K562 (cell line): ENCODE measurements around the gene CCDC32. TPM values are rescaled to one million over a fixed set of nuclear protein-coding genes. Genes with fewer than 3 reads are reported as not detected.

Experiments
- CBX2 ChIP-seq: fragments of 200-600 bp; sonication (generic); IDR thresholded peaks from one replicate; pipeline ENCODE4 v1.6.1; 2012; ENCODE audit warnings: mild to moderate bottlenecking, low read length, inconsistent platforms; ENCODE audit not compliant: insufficient read depth, poor library complexity, severe bottlenecking
- CHD1 ChIP-seq: fragments of 200-600 bp; sonication (generic); IDR thresholded peaks from one replicate; pipeline ENCODE4 v1.6.1; 2012; ENCODE audit warnings: mild to moderate bottlenecking, moderate library complexity, low read length, inconsistent platforms
- CREB1 ChIP-seq, 2 experiments: sonication (generic) in 1 of 2; formaldehyde crosslinking in 1 of 2; IDR thresholded peaks; 2 replicates each; pipeline versions ENCODE4 v1.6.1 to v1.8.0; 2012 to 2022; ENCODE audit warnings: inconsistent platforms in 1 of 2, mild to moderate bottlenecking in 1 of 2, missing genetic modification reagents in 1 of 2, moderate library complexity in 1 of 2
- DIDO1 ChIP-seq: fragments of 450-650 bp; IDR thresholded peaks from 2 replicates; pipeline ENCODE4 v1.6.1; 2016; ENCODE audit warnings: low read depth, missing biosample characterization, missing genetic modification characterization
- FOXP1 ChIP-seq: sonication (generic); formaldehyde crosslinking; IDR thresholded peaks from 2 replicates; pipeline ENCODE4 v1.8.0; 2022; ENCODE audit warnings: mild to moderate bottlenecking, missing genetic modification reagents
- GATAD2A ChIP-seq: fragments of 450-650 bp; IDR thresholded peaks from 2 replicates; pipeline ENCODE4 v1.6.1; 2017
- HNRNPLL ChIP-seq: fragments of 200-400 bp; formaldehyde crosslinking; IDR thresholded peaks from 2 replicates; pipeline ENCODE4 v1.6.1; 2017; ENCODE audit warnings: low read length, low read depth, mild to moderate bottlenecking; ENCODE audit not compliant: poor library complexity, severe bottlenecking
- NBN ChIP-seq: fragments of 450-650 bp; IDR thresholded peaks from 2 replicates; pipeline ENCODE4 v1.6.1; 2016; ENCODE audit warnings: low read depth, mild to moderate bottlenecking
- RAD21 ChIP-seq, 2 experiments: fragments of 250-450 bp in 1 of 2; fragments of 450-650 bp in 1 of 2; sonication (Bioruptor Pico) in 1 of 2; formaldehyde crosslinking in 1 of 2; IDR thresholded peaks in 1 of 2; conservative IDR thresholded peaks in 1 of 2; 2 replicates each; pipeline versions ENCODE4 v1.4.0 to v1.8.0; 2020 to 2022; ENCODE audit warnings: mild to moderate bottlenecking in 2 of 2, moderate library complexity in 1 of 2
- RBM34 ChIP-seq: fragments of 200-400 bp; formaldehyde crosslinking; IDR thresholded peaks from 2 replicates; pipeline ENCODE4 v1.6.1; 2018; ENCODE audit warnings: low read length, borderline replicate concordance; ENCODE audit not compliant: insufficient read depth
- SAP30 ChIP-seq: fragments of 200-600 bp; sonication (generic); IDR thresholded peaks from 2 replicates; pipeline ENCODE4 v1.6.1; 2012; ENCODE audit warnings: borderline replicate concordance, low read depth, mild to moderate bottlenecking, moderate library complexity, low read length, control low read depth, inconsistent platforms; ENCODE audit not compliant: insufficient read depth, poor library complexity, severe bottlenecking
- SPI1 ChIP-seq: IDR thresholded peaks from 2 replicates; pipeline ENCODE4 v1.6.1; 2011; ENCODE audit warnings: low read depth, low read length, control low read depth, borderline replicate concordance
- TEAD1 ChIP-seq, 2 experiments: fragments of 450-650 bp in 1 of 2; sonication (generic) in 1 of 2; formaldehyde crosslinking; IDR thresholded peaks; 2 replicates each; pipeline versions ENCODE4 v1.4.0 to v1.8.0; 2020 to 2022; ENCODE audit warnings: mild to moderate bottlenecking in 2 of 2, missing genetic modification reagents in 1 of 2
- ZNF239 ChIP-seq: fragments of 250-450 bp; sonication (Bioruptor Pico); IDR thresholded peaks from 2 replicates; pipeline ENCODE4 v1.4.0; 2020; ENCODE audit warnings: mild to moderate bottlenecking
- ZZZ3 ChIP-seq: fragments of 450-650 bp; IDR thresholded peaks from 2 replicates; pipeline ENCODE4 v1.6.1; 2016; ENCODE audit warnings: antibody characterized with exemption, mild to moderate bottlenecking, moderate library complexity
- polyA plus RNA-seq, 8 experiments: library from polyadenylated mRNA; depleted of rRNA in 4 of 8; stranded (reverse) in 5 of 8; unstranded in 3 of 8; fragments of >200 nt; fragmentation: Nextera tagmentation in 2 of 8; fragmentation: Illumina TruSeq in 1 of 8; extraction: Ambion mirVana in 2 of 8; extraction: Trizol in 1 of 8; gene quantifications; 2 replicates each; pipeline versions ENCODE4 v1.2.1 to v1.2.3, GENCODE V29; 2011 to 2014; ENCODE audit warnings: inconsistent platforms in 1 of 8, missing spikeins in 1 of 8
- total RNA-seq, 7 experiments: library from RNA; depleted of rRNA in 6 of 7; stranded (reverse); fragments of >200 nt in 6 of 7; fragmentation: Illumina TruSeq in 2 of 7; extraction: Trizol in 2 of 7; gene quantifications; 2 replicates each; pipeline versions ENCODE4 v1.2.1 to v1.2.3, GENCODE V29; 2011 to 2021; ENCODE audit warnings: low replicate concordance in 1 of 7
- TF ChIP-seq, protein P1 (sequence below), 2 experiments: fragments of 450-650 bp in 1 of 2; sonication (generic) in 1 of 2; formaldehyde crosslinking in 1 of 2; IDR thresholded peaks; 2 replicates each; pipeline versions ENCODE4 v1.7.1 to v1.9.0; 2016 to 2022; ENCODE audit warnings: inconsistent platforms in 1 of 2, mild to moderate bottlenecking in 1 of 2, missing genetic modification reagents in 1 of 2
- TF ChIP-seq, protein P2 (sequence below): sonication (generic); formaldehyde crosslinking; IDR thresholded peaks from 2 replicates; pipeline ENCODE4 v1.8.1; 2022; ENCODE audit warnings: missing genetic modification reagents

Gene CCDC32
- total and polyA plus RNA-seq, 9 of the 15 experiments (the other 6 are each of a cell fraction or from before 2014, with no cell fraction given), result 22.2 to 94.8 (median 37.1) TPM

DNA sequence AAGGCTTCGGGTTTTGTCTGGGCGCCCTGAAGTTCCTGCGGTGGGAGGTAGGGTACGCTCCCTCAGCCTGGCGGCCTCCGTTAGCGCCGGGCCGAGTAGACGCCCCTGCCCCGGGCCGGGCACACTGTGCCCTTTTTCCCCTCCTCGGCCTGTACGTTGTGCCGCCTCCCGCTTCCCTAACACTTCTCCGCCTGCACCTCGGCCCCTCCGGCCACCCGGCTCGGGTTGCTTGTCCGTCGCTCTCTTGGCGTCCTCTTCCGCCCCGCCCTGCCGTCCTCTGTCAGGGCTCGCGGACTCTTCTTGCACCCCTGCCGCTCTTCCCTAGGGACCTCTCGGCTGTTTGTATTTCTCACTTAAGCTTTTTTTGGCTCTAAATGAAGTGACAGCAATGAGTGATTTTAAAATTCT is 29.6 kb upstream of the CCDC32 start (continued):
- peak; percentile 16; the same call in 1 of the 2 replicates for TF ChIP-seq CREB1 (IDR thresholded peaks at IDR 0.05)
- TF ChIP-seq CREB1 (CRISPR knock-in tag; IDR thresholded peaks at IDR 0.05), result no peak
- 0 out of 2 replicates have a peak, but pooled peaks have one; percentile 33 for TF ChIP-seq NBN
- peak; percentile 55 for TF ChIP-seq HNRNPLL
- TF ChIP-seq, protein P1, sequence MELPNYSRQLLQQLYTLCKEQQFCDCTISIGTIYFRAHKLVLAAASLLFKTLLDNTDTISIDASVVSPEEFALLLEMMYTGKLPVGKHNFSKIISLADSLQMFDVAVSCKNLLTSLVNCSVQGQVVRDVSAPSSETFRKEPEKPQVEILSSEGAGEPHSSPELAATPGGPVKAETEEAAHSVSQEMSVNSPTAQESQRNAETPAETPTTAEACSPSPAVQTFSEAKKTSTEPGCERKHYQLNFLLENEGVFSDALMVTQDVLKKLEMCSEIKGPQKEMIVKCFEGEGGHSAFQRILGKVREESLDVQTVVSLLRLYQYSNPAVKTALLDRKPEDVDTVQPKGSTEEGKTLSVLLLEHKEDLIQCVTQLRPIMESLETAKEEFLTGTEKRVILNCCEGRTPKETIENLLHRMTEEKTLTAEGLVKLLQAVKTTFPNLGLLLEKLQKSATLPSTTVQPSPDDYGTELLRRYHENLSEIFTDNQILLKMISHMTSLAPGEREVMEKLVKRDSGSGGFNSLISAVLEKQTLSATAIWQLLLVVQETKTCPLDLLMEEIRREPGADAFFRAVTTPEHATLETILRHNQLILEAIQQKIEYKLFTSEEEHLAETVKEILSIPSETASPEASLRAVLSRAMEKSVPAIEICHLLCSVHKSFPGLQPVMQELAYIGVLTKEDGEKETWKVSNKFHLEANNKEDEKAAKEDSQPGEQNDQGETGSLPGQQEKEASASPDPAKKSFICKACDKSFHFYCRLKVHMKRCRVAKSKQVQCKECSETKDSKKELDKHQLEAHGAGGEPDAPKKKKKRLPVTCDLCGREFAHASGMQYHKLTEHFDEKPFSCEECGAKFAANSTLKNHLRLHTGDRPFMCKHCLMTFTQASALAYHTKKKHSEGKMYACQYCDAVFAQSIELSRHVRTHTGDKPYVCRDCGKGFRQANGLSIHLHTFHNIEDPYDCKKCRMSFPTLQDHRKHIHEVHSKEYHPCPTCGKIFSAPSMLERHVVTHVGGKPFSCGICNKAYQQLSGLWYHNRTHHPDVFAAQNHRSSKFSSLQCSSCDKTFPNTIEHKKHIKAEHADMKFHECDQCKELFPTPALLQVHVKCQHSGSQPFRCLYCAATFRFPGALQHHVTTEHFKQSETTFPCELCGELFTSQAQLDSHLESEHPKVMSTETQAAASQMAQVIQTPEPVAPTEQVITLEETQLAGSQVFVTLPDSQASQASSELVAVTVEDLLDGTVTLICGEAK (IDR thresholded peaks at IDR 0.05), result peak; percentile 34; the same call in 1 of the 2 replicates
- TF ChIP-seq, protein P1 (CRISPR knock-in tag; IDR thresholded peaks at IDR 0.05), result no peak
- peak; percentile 78 for TF ChIP-seq SAP30
- peak in 1 of 2 experiments; percentile 94; a peak in 3 of 4 replicates for TF ChIP-seq TEAD1 (CRISPR knock-in tag; IDR thresholded peaks at IDR 0.05)
- TF ChIP-seq FOXP1 (CRISPR knock-in tag), result 0 out of 2 replicates have a peak, but pooled peaks have one; percentile 23
- TF ChIP-seq RAD21 (CRISPR knock-in tag; conservative IDR thresholded peaks at IDR 0.05 in 1 of 2, IDR thresholded peaks at IDR 0.05 in 1 of 2), result 0 out of 4 replicates have a peak, but pooled peaks of 1 of the 2 experiments have one; percentile 9
- no peak for TF ChIP-seq RBM34
- no peak for TF ChIP-seq CBX2
- 0 out of 2 replicates have a peak, but pooled peaks have one; percentile 62 for TF ChIP-seq GATAD2A
- no peak for TF ChIP-seq ZZZ3
- TF ChIP-seq CHD1, result peak; percentile 49
- TF ChIP-seq, protein P2, sequence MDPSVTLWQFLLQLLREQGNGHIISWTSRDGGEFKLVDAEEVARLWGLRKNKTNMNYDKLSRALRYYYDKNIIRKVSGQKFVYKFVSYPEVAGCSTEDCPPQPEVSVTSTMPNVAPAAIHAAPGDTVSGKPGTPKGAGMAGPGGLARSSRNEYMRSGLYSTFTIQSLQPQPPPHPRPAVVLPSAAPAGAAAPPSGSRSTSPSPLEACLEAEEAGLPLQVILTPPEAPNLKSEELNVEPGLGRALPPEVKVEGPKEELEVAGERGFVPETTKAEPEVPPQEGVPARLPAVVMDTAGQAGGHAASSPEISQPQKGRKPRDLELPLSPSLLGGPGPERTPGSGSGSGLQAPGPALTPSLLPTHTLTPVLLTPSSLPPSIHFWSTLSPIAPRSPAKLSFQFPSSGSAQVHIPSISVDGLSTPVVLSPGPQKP, result no peak
- TF ChIP-seq ZNF239 (CRISPR knock-in tag), result no peak
- no peak for TF ChIP-seq DIDO1
- TF ChIP-seq SPI1, result peak; percentile 51; the same call in 1 of the 2 replicates
